Measurements from ENCODE around the gene LBR.

LBR gene

GRCh38 chr1:225454733-225455132, 26.9 kb upstream of the LBR start:
- H3K4me1 Mint-ChIP-seq: peaks cover 3% of the 10 kb centered on the region
- DNase-seq (ENCODE audit: low spot score in 2 of 2) (no peak), ATAC-seq (ENCODE audit: low read depth) (no peak)
- no peaks in the 10 kb centered on the region for H3K9me3 Mint-ChIP-seq
- H3K27me3 Mint-ChIP-seq: peaks cover 9% of the 10 kb centered on the region
- no peaks in the 10 kb centered on the region for H3K36me3 Mint-ChIP-seq
- H3K4me3 Mint-ChIP-seq: no peak overlapping the region
- no peak overlapping the region for H3K27ac Mint-ChIP-seq

- Mint-ChIP-seq H3K27me3 (peaks cover 10% of the 10 kb centered on the region), H3K4me1 (peaks cover 2% of the 10 kb centered on the region), H3K9me3 (no peaks in the 10 kb centered on the region), H3K27ac (no peak overlapping the region), H3K36me3 (no peaks in the 10 kb centered on the region), H3K4me3 (no peak overlapping the region)
- no peak for DNase-seq (ENCODE audit: low spot score in 2 of 2)
- no peak for ATAC-seq (ENCODE audit: low read depth)
These were observed 26.2 kb upstream of the LBR start for GRCh38 chr1:225453797-225454648.

DNA sequence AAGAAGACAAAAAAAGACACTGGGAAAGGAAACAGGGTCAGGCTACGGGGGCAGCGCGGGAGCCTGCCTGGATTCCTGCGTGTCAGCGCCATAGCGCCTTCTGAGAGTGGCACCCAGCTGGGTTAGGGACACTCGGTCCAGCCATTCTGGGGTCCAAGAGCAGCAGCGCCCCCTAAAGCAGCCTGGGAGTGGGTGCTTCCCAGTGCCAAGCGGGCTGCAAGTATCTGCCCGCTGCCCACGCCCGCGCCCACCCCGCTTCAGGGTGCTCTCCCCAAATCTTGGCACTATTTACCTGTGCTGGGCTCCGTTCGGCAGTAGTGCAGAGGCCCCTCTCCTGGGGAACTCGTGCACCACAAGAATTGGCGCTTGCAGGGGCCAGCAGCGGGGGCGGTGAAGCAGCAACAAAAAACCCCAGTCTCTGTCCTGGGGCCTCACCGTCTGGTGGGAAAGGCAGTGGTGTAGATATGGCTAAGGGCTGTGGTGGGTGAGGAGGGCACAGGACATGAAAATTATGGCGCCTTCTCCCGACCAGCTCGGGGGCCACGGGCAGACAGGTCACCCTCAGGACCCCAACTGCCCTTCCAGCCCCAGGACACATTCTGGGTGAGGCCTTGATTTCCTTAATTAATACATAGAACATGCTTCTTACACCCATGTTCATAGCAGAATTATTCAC, 24.1 kb upstream of the LBR start:
- H3K36me3 Mint-ChIP-seq: no peaks in the 10 kb centered on the region
- ATAC-seq (ENCODE audit: low read depth) (no peak), DNase-seq (ENCODE audit: low spot score in 2 of 2) (no peak)
- H3K9me3 Mint-ChIP-seq: no peaks in the 10 kb centered on the region
- no peak overlapping the region for H3K4me3 Mint-ChIP-seq
- peaks cover 9% of the 10 kb centered on the region for H3K27me3 Mint-ChIP-seq
- H3K27ac Mint-ChIP-seq: no peak overlapping the region
- H3K4me1 Mint-ChIP-seq: peaks cover 2% of the 10 kb centered on the region

DNA sequence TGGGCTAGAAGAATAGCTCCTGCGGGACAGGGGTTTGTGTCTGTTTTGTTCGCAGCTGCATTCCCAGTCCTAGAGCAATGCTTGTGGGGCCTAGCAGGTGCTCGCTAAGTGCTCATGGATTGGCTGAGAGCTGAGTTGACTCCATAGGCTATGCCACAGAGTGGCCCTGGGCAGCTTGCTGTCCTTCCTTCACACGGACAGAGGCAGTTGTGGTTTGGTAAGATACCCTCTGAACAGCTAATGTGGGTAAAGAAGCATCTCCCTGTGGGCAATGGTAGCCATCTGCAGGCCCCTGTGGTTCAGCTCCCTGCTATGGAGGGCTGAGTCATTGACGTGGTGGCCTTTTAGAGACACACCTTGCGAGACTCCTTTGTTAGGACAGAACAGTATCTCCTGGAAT, 23.5 kb upstream of the LBR start:
- H3K27ac Mint-ChIP-seq: no peak overlapping the region
- H3K4me1 Mint-ChIP-seq: peaks cover 4% of the 10 kb centered on the region
- no peak overlapping the region for H3K4me3 Mint-ChIP-seq
- ATAC-seq (ENCODE audit: low read depth) (no peak), DNase-seq (ENCODE audit: low spot score in 2 of 2) (no peak)
- peaks cover 7% of the 10 kb centered on the region for H3K27me3 Mint-ChIP-seq
- no peaks in the 10 kb centered on the region for H3K9me3 Mint-ChIP-seq
- no peaks in the 10 kb centered on the region for H3K36me3 Mint-ChIP-seq

DNA sequence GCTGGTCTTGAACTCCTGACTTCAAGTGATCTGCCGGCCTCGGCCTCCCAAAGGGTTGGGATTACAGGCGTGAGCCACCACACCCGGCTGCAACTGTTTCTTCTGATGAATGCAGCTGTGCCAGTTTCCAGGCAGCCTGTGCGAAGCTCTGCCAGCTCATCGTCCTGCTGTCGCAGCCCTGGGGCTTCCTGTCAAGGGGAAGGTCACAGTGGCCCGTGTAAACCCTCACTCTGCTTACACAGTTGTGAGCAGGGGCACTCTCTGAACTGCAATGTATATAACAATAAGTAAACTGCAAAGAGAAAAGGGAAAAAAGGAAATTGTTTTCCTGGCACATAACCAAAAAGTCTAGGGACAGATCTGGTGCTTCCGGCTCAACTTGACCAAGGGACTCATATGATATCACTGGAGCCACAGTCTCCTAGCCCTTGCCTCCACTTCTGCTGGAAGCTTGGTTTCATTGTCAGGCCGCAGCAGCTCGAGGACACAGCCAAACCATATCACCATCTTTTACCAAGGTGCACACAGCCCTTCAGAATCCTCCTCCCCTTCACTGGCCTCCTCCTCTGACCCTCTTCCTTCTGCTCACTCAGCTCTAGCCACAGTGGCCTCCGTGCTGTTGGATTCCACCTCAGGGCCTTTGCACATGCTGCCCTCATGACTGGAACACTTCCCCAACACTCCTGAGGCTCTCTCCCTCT, 22.8 kb upstream of the LBR start:
- Mint-ChIP-seq H3K27me3 (peaks cover 7% of the 10 kb centered on the region), H3K9me3 (no peaks in the 10 kb centered on the region), H3K36me3 (no peaks in the 10 kb centered on the region), H3K4me1 (peaks cover 8% of the 10 kb centered on the region), H3K27ac (no peak overlapping the region), H3K4me3 (no peak overlapping the region)
- ATAC-seq (ENCODE audit: low read depth) (no peak), DNase-seq (ENCODE audit: low spot score in 2 of 2) (no peak)

DNA sequence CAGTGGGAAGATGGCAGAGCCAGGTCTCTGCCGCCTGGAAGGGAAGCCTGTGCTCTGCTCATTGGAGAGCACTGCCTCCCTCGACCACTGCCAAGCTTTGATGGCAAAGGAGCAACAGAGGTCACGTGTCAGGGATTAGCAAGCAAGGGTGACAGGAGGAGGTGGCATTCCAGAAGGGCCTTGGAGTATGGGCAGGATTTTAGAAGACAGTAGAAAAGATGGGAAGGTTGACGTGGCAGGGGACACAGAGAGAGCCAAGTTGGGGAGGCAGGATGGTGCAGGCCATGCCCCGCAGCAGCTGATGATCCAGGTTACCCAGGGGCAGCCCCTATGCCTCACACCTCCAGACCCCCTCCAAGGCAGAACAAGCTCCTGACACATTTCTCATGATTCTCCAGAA, 21.9 kb upstream of the LBR start:
- Mint-ChIP-seq H3K4me1 (peaks cover 14% of the 10 kb centered on the region), H3K4me3 (no peak overlapping the region), H3K27me3 (peaks cover 5% of the 10 kb centered on the region), H3K9me3 (no peaks in the 10 kb centered on the region), H3K27ac (no peak overlapping the region), H3K36me3 (no peaks in the 10 kb centered on the region)
- ATAC-seq (ENCODE audit: low read depth): no peak
- no peak for DNase-seq (ENCODE audit: low spot score in 2 of 2)

DNA sequence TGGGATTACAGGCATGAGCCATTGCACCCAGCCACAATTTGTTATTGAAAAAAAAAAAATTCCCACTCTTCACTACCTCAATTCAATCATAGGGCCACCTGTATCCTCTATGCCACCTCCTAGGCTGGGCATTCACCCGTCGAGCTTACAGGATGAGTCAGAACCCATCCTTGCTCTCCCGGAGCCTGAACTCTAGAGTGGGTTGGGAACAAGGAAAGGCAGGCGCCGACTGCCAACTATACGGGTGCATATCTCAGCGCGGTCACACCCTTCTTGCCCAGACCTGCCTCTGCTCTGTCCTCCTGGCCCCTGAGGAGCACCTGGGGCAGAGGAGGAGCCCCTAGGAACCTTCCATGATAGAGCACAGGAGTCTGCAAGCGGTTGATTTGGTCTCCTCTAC, 21.4 kb upstream of the LBR start:
- Mint-ChIP-seq H3K36me3 (no peaks in the 10 kb centered on the region), H3K4me1 (peaks cover 17% of the 10 kb centered on the region), H3K4me3 (no peak overlapping the region), H3K9me3 (no peaks in the 10 kb centered on the region), H3K27ac (peak overlapping the region; percentile 55), H3K27me3 (peaks cover 5% of the 10 kb centered on the region)
- no peak for DNase-seq (ENCODE audit: low spot score in 2 of 2)
- ATAC-seq (ENCODE audit: low read depth): no peak

- ATAC-seq (ENCODE audit: low read depth) (no peak), DNase-seq (ENCODE audit: low spot score in 2 of 2) (no peak)
- Mint-ChIP-seq H3K27me3 (peaks cover 5% of the 10 kb centered on the region), H3K4me1 (peaks cover 23% of the 10 kb centered on the region), H3K4me3 (no peak overlapping the region), H3K27ac (no peak overlapping the region), H3K9me3 (no peaks in the 10 kb centered on the region), H3K36me3 (no peaks in the 10 kb centered on the region)
These were observed 20.4 kb upstream of the LBR start for GRCh38 chr1:225448146-225448805.

DNA sequence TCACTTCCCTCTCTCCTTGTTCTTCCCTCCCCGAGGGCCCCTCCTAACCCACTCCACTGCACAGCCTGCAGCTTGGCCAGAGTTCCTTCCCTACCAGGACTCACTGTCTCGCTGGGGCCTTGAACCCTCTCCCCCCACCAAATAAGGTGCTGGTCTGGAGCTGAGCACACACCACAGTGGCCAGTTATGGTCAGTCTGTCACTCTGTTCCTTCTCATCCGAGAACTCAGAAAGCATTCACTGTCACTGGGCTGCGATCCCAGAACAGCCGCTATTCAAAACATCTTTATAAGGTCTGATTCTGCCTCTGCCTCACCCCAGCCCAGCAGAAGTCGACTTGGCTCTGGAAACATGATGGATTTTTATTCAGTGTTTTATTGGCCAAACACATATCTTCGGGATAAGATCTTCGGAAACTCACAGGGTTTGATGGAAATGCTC, 19.8 kb upstream of the LBR start:
- no peak for DNase-seq (ENCODE audit: low spot score in 2 of 2)
- Mint-ChIP-seq H3K9me3 (no peaks in the 10 kb centered on the region), H3K4me1 (peaks cover 29% of the 10 kb centered on the region), H3K27ac (no peak overlapping the region), H3K27me3 (peaks cover 5% of the 10 kb centered on the region), H3K4me3 (no peak overlapping the region), H3K36me3 (no peaks in the 10 kb centered on the region)
- ATAC-seq (ENCODE audit: low read depth): no peak

DNA sequence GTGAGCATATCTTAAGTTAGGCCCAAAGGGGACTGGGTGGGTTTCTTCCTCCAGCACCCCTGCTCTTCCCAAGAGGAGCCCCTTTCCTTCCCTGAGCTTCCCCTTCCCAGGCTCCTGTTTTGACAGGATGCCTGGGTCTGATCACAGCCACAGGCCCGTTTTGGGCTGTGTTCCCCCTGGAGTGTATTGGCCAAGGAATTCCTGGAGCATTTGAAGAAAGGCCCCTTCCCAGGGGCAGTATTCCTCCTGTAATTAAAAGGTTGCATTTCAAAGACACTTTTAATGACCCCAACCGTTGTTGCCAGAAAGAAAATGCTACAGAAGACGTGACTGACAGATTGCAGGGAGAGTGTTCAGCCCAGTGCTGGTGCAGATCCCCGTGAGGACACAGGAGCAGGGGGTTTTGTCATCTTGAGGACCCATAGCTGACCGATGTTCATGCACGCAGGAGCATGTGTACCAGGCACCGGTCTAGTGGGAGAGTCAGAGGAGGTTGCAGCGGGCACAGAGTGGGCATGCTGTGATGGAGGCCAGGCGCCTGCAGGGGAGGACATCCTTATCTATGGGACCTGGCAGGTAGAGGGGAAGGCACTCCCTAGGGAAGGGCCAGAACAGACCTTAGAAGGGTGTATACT, 19.3 kb upstream of the LBR start:
- Mint-ChIP-seq H3K27ac (no peak overlapping the region), H3K36me3 (no peaks in the 10 kb centered on the region), H3K9me3 (no peaks in the 10 kb centered on the region), H3K4me1 (peaks cover 33% of the 10 kb centered on the region), H3K27me3 (peaks cover 5% of the 10 kb centered on the region), H3K4me3 (no peak overlapping the region)
- DNase-seq (ENCODE audit: low spot score in 2 of 2): no peak
- no peak for ATAC-seq (ENCODE audit: low read depth)

DNA sequence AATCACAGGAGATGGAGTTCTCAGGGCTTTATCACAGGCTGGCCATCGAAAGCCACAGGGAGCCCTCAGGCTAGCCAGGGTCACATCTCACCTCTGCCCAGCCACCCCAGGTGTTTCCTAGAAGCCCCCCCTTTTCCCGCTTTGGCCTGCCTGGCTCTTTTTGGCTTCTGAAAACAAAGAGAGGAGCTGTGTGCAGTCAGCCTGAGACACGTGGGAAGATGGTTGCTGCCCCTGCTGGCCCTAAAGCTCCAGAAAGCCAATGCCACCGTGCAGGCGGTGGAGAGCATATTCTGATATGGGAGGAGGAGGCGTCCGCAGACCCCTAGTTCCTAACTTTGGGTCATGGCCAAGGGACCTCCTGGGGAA, 18.7 kb upstream of the LBR start:
- peaks cover 34% of the 10 kb centered on the region for H3K4me1 Mint-ChIP-seq
- H3K27me3 Mint-ChIP-seq: peaks cover 5% of the 10 kb centered on the region
- no peak overlapping the region for H3K27ac Mint-ChIP-seq

GRCh38 chr1:225445639-225446594, 18.1 kb upstream of the LBR start:
- Mint-ChIP-seq H3K4me1 (peaks cover 36% of the 10 kb centered on the region), H3K9me3 (no peaks in the 10 kb centered on the region), H3K27me3 (peaks cover 3% of the 10 kb centered on the region), H3K27ac (peak overlapping the region; percentile 94), H3K4me3 (peak overlapping the region; percentile 81), H3K36me3 (no peaks in the 10 kb centered on the region)
- DNase-seq (ENCODE audit: low spot score in 2 of 2) (no peak), ATAC-seq (ENCODE audit: low read depth) (no peak)

More for the DNA sequence above, 18.7 kb upstream of the LBR start:
- Mint-ChIP-seq H3K4me3 (no peak overlapping the region), H3K36me3 (no peaks in the 10 kb centered on the region), H3K9me3 (no peaks in the 10 kb centered on the region)
- ATAC-seq (ENCODE audit: low read depth) (no peak), DNase-seq (ENCODE audit: low spot score in 2 of 2) (no peak)

GRCh38 chr1:225442123-225442505, 14.3 kb upstream of the LBR start:
- no peaks in the 10 kb centered on the region for H3K36me3 Mint-ChIP-seq
- H3K4me3 Mint-ChIP-seq: no peak overlapping the region
- H3K27me3 Mint-ChIP-seq: no peaks in the 10 kb centered on the region
- ATAC-seq (ENCODE audit: low read depth) (no peak), DNase-seq (ENCODE audit: low spot score in 2 of 2) (no peak)
- H3K4me1 Mint-ChIP-seq: peaks cover 36% of the 10 kb centered on the region
- H3K27ac Mint-ChIP-seq: peak overlapping the region; percentile 75
- no peaks in the 10 kb centered on the region for H3K9me3 Mint-ChIP-seq

Measured in memory B cell (primary cell).